Spleen (tissue), 11 donors: Measurements from ENCODE around the gene IPO7. TPM values are rescaled to one million over a fixed set of nuclear protein-coding genes. Genes with fewer than 3 reads are reported as not detected.
"Not testable (repeated sequence)": the region's sequence is repeated elsewhere in the genome, so short reads cannot be mapped to it uniquely, and the experiment has no call there.

Experiments
- DNase-seq: peaks from one replicate; pipeline ENCODE4 v3.0.0-alpha.2; 2020
- H3K27ac ChIP-seq, 8 donors: fragments of 200-600 bp; sonication (generic) in 7 of 8; 1 replicate in 4 of 8; 2 replicates in 4 of 8; pipeline versions ENCODE4 v1.5.0 to v1.8.0; 2016 to 2021; ENCODE audit warnings: inconsistent platforms in 4 of 8, mild to moderate bottlenecking in 4 of 8, moderate library complexity in 1 of 8
- H3K27me3 ChIP-seq, 7 donors: fragments of 200-600 bp; sonication (generic) in 6 of 7; replicated peaks in 1 of 7; 1 replicate in 4 of 7; 2 replicates in 3 of 7; pipeline versions ENCODE4 v1.5.0 to v1.8.0; 2016 to 2021; ENCODE audit warnings: inconsistent platforms in 3 of 7, mild to moderate bottlenecking in 1 of 7
- H3K36me3 ChIP-seq, 6 donors: fragments of 200-600 bp; sonication (generic) in 5 of 6; 1 replicate in 4 of 6; 2 replicates in 2 of 6; pipeline versions ENCODE4 v1.5.0 to v1.8.0; 2016 to 2021; ENCODE audit warnings: inconsistent platforms in 2 of 6
- H3K4me1 ChIP-seq, 6 donors: fragments of 200-600 bp; sonication (generic) in 5 of 6; 1 replicate in 3 of 6; 2 replicates in 3 of 6; pipeline versions ENCODE4 v1.5.0 to v1.8.0; 2016 to 2021; ENCODE audit warnings: inconsistent platforms in 3 of 6
- H3K4me3 ChIP-seq, 8 donors: fragments of 200-600 bp; sonication (generic) in 7 of 8; 1 replicate in 4 of 8; 2 replicates in 4 of 8; pipeline versions ENCODE4 v1.5.0 to v1.8.0; 2016 to 2021; ENCODE audit warnings: inconsistent platforms in 4 of 8, mild to moderate bottlenecking in 4 of 8, moderate library complexity in 2 of 8
- H3K9me3 ChIP-seq, 8 donors: fragments of 200-600 bp; sonication (generic) in 7 of 8; 1 replicate in 4 of 8; 2 replicates in 4 of 8; pipeline versions ENCODE4 v1.5.0 to v1.8.0; 2016 to 2021; ENCODE audit warnings: inconsistent platforms in 4 of 8
- POLR2A ChIP-seq, 3 donors: fragments of 450-650 bp; IDR thresholded peaks; one replicate each; pipeline ENCODE4 v1.5.1; 2017; ENCODE audit warnings: antibody characterized with exemption in 3 of 3, mild to moderate bottlenecking in 1 of 3
- POLR2AphosphoS5 ChIP-seq, 3 donors: sonication (generic); formaldehyde crosslinking; IDR thresholded peaks; one replicate each; pipeline ENCODE4 v1.5.1; 2017; ENCODE audit warnings: antibody characterized with exemption in 3 of 3
- WGBS, 5 donors: extraction: QIAGEN DNeasy Blood & Tissue Kit in 3 of 5; methylation state at CpG; one replicate each; pipeline versions ENCODE4 v1.1.5 to v1.1.7; 2013 to 2018; 5-methylcytosine and 5-hydroxymethylcytosine counted together
- intact Hi-C: fragments of 100-400 bp; cut with DNase I; formaldehyde crosslinking; loops from one replicate; pipeline ENCODE4 v1.15.0; 2023; ENCODE audit warnings: low total_unique reads
- polyA plus RNA-seq, 3 donors: library from polyadenylated mRNA; stranded (reverse); fragments of 200-250 nt; gene quantifications; one replicate each; pipeline ENCODE4 v1.2.1, GENCODE V29; 2013
- total RNA-seq, 7 donors: library from RNA; depleted of rRNA in 3 of 7; stranded (reverse); fragments of >200 nt in 3 of 7; fragmentation: NEBNext Ultra II Directional in 4 of 7; extraction: Animal tissue kit (Norgen Biotek cat#: 25700) in 4 of 7; gene quantifications; one replicate each; pipeline versions ENCODE4 v1.1.0 to v1.2.1, GENCODE V29; 2016 to 2021
- TF ChIP-seq, protein P1 (sequence below), 11 experiments: fragments of 200-600 bp in 7 of 11; fragments of 450-650 bp in 4 of 11; sonication (generic) in 4 of 11; IDR thresholded peaks in 8 of 11; conservative IDR thresholded peaks in 3 of 11; 1 replicate in 7 of 11; 2 replicates in 4 of 11; pipeline versions ENCODE4 v1.4.0 to v1.8.0; 2016 to 2021; ENCODE audit warnings: antibody characterized with exemption in 11 of 11, inconsistent platforms in 4 of 11, mild to moderate bottlenecking in 1 of 11
- donor health status: healthy with polysubstance abuse.
- donor health status: DM: no; HTN: no; CAD: no; lungs with moderate emphysema.
- donor health status: DM: no; HTN: no; CAD: no.
- donor health status: Bipolar disorder and iron deficiency.
- donor health status: healthy.
- donor health status: DM: no; HTN: no; CAD: no.
- donor health status: DM: yes; HTN: yes; CAD: no.

The IPO7 gene
- total and polyA plus RNA-seq, 10 donors = 12.8 to 104 (median 64.8) TPM

DNA sequence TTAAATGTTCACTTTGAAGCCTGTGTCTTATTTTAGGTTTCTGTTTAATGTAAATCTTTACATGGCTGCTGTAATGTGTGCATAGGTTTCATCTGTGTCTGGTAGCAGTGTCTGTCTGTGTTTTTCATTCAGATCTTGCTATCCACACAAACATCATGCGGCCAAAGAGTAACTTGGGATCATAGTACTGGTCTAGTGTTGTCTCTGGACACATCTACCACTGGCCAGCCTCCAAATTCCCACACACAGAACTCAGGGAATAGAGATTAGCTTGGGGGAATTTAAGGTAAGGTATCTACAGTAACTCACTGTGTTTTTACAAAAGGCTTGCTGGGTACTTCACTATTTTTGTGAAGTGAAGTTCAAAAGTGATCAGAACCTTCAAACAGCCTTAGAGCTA, 44.3 kb downstream of the IPO7 start:
- peaks cover 2 to 100% (median 93%) of the 10 kb centered on the region in 6 donors for H3K36me3 ChIP-seq
- intact Hi-C loops = no loop called here
- H3K4me1 ChIP-seq = no peaks in the 10 kb centered on the region
- H3K4me3 ChIP-seq = no peak overlapping the region
- no peaks in the 10 kb centered on the region for H3K27me3 ChIP-seq
- H3K9me3 ChIP-seq = no peaks in the 10 kb centered on the region
- no peak for DNase-seq
- H3K27ac ChIP-seq = no peak overlapping the region
- no peak for TF ChIP-seq POLR2AphosphoS5 (IDR thresholded peaks at IDR 0.05)
- 91 to 100% (median 92%) methylated on average over 1 of the region's 1 CpG for WGBS, 5 donors

DNA sequence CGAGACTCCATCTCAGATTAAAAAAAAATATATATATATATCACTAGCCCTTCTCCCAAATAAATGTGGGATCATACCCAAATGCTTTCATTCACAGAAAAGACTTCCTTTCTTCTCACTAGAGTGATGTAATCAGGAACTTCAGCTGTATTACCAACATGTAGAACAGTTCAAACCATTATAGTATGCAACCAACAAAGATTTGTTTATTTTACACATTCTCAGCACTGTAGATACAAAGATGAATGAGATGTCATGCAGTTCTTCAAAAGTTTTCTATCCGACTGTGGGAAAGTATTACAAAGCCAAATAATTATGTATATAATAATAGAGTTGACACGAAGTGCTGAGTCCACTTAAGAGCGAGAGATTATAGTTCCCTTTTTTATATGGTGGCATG, 54.2 kb downstream of the IPO7 start:
- intact Hi-C loops = no loop called here
- TF ChIP-seq POLR2A (IDR thresholded peaks at IDR 0.05) = no peak
- TF ChIP-seq POLR2AphosphoS5 (IDR thresholded peaks at IDR 0.05) = no peak
- TF ChIP-seq, protein P1, sequence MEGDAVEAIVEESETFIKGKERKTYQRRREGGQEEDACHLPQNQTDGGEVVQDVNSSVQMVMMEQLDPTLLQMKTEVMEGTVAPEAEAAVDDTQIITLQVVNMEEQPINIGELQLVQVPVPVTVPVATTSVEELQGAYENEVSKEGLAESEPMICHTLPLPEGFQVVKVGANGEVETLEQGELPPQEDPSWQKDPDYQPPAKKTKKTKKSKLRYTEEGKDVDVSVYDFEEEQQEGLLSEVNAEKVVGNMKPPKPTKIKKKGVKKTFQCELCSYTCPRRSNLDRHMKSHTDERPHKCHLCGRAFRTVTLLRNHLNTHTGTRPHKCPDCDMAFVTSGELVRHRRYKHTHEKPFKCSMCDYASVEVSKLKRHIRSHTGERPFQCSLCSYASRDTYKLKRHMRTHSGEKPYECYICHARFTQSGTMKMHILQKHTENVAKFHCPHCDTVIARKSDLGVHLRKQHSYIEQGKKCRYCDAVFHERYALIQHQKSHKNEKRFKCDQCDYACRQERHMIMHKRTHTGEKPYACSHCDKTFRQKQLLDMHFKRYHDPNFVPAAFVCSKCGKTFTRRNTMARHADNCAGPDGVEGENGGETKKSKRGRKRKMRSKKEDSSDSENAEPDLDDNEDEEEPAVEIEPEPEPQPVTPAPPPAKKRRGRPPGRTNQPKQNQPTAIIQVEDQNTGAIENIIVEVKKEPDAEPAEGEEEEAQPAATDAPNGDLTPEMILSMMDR (IDR thresholded peaks at IDR 0.05 in 8 of 11, conservative IDR thresholded peaks at IDR 0.05 in 3 of 11) = no peak
- 87 to 94% (median 89%) methylated on average over 4 of the region's 4 CpGs for WGBS, 5 donors
- Histone ChIP-seq H3K4me3 (no peak overlapping the region), H3K4me1 (no peaks in the 10 kb centered on the region), H3K9me3 (no peaks in the 10 kb centered on the region), H3K36me3 (peaks cover 2 to 100% (median 97%) of the 10 kb centered on the region in 6 donors), H3K27me3 (no peaks in the 10 kb centered on the region), H3K27ac (no peak overlapping the region)
- no peak for DNase-seq

DNA sequence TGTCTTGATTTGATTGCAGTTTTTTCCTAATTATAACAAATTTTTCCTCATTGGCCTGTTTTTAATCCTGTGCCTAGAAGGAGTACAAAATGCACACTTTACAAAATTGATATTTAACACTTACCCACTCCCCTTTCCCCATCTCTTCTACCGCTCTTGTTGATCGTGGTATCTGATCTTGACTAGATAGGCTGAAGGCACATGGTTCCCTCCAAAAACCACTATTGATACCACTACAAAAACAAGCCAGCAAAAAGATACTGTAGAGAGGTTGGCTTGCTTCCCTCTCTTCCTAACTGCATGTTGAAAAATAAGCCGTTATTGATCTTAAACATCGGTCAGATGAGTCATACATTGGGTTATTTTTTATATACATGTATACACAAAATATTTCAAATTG, 61.8 kb downstream of the IPO7 start:
- intact Hi-C loops = no loop called here
- WGBS, 5 donors = 80 to 92% (median 87%) methylated on average over 4 of the region's 4 CpGs
- no peaks in the 10 kb centered on the region for H3K27me3 ChIP-seq
- TF ChIP-seq POLR2A (IDR thresholded peaks at IDR 0.05) = no peak
- TF ChIP-seq, protein P1 (IDR thresholded peaks at IDR 0.05 in 8 of 11, conservative IDR thresholded peaks at IDR 0.05 in 3 of 11) = no peak
- no peak for TF ChIP-seq POLR2AphosphoS5 (IDR thresholded peaks at IDR 0.05)
- no peak overlapping the region for H3K27ac ChIP-seq
- H3K9me3 ChIP-seq = peaks cover 0 to 8% (median 6%) of the 10 kb centered on the region in 8 donors
- H3K36me3 ChIP-seq = peaks cover 2 to 77% (median 46%) of the 10 kb centered on the region in 6 donors
- H3K4me1 ChIP-seq = no peaks in the 10 kb centered on the region
- no peak for DNase-seq
- no peak overlapping the region for H3K4me3 ChIP-seq

DNA sequence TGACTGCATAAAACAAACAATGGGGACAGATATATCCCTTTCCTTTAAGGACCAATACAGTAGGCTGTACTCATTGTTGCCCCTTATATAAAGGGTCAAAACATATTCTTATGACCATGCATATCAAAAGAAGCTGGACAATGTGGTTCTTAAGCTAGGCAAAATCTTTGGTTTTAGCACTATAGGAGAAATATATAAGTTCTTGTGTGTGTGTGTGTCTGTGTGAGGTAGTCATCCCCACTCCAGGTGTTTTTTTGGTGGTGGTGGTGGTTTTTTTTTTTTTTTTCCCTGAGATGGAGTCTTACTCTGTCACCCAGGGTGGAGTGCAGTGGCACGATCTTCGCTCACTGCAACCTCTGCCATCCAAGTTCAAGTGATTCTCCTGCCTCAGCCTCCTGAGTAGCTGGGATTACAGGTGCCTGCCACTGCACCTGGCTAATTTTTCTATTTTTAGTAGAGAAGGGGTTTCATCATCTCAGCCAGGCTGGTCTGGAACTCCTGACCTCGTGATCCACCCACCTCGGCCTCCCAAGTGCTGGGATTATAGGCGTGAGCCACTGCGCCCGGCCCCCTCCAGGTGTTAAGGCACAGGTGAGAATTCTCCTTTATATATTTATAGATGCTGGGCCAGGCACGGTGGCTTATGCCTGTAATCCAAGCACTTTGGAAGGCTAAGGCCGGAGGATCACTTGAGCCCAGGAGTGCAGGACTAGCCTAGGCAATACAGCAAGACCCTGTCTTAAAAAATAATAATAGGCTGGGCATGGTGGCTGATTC, 64.3 kb downstream of the IPO7 start:
- intact Hi-C loops = no loop called here
- DNase-seq = no peak
- TF ChIP-seq, protein P1 (IDR thresholded peaks at IDR 0.05 in 8 of 11, conservative IDR thresholded peaks at IDR 0.05 in 3 of 11) = no peak
- TF ChIP-seq POLR2A (IDR thresholded peaks at IDR 0.05) = no peak
- TF ChIP-seq POLR2AphosphoS5 (IDR thresholded peaks at IDR 0.05) = no peak
- Histone ChIP-seq H3K27me3 (no peaks in the 10 kb centered on the region), H3K9me3 (peaks cover 3 to 30% (median 23%) of the 10 kb centered on the region in 8 donors), H3K36me3 (peaks cover 0 to 52% (median 22%) of the 10 kb centered on the region in 6 donors), H3K4me3 (no peak overlapping the region), H3K4me1 (no peaks in the 10 kb centered on the region), H3K27ac (no peak overlapping the region)
- WGBS, 5 donors = 95 to 99% (median 95%) methylated on average over 9 of the region's 9 CpGs

DNA sequence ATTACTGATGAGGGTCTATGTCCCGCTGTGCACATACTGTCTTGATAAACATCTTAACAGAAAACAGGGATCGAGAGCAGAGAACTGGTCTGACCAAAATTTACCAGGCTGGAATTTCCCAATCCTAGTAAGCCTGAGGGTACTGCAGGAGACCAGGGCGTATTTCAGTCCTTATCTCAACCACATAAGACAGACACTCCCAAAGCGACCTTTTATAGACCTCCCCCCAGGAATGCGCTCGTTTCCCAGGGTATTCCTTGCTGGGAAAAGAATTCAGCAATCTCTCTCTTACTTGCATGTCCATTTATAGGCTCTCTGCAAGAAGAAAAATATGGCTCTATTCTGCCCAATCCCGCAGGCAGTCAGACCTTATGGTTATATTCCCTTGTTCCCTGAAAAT, 67.6 kb downstream of the IPO7 start:
- intact Hi-C loops, DNase-seq, H3K27me3 ChIP-seq, H3K27ac ChIP-seq, H3K4me3 ChIP-seq, H3K4me1 ChIP-seq: not testable (repeated sequence)
- peaks cover 0 to 19% (median 3%) of the 10 kb centered on the region in 6 donors for H3K36me3 ChIP-seq
- 87 to 96% (median 91%) methylated on average over 7 of the region's 7 CpGs for WGBS, 5 donors
- H3K9me3 ChIP-seq = peaks cover 3 to 30% (median 23%) of the 10 kb centered on the region in 8 donors
